ENCODE measurements around the gene NCOA6.

DNA sequence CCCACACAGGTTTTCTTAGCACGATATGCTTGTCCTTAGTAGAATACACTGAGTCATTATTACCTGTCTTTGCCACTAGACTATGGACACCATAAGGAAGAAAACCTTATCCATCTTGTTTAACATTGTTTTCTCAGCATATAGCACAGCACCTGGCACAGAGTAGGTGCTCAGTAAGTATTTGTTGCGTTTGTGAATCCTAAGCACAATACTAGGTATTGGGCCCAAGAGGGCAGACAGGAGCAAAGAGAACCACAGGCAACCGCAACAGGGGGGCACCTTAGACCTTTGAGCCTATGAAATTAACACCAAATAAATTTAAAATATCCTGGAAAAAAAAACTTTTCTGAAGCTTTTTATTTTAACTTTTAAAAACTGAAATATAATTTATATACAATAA, 3.7 kb upstream of the NCOA6 start:
- TF ChIP-seq POLR2A (IDR thresholded peaks at IDR 0.05; ENCODE audit: low read length) = no peak
- no peak for TF ChIP-seq GATA1 (IDR thresholded peaks at IDR 0.05; ENCODE audit: low read depth, low read length)
